HEK293 (cell line): Measurements from ENCODE around the gene SLMAP.

ENCODE experiments used
- CTCF ChIA-PET: fragments of 350-600 bp; formaldehyde crosslinking; extraction: SDS; loops from one replicate; lab custom pipeline; 2021; ENCODE audit warnings: antibody characterized with exemption; lab: Yijun Ruan, JAX
- POLR2A ChIA-PET: fragments of 300-600 bp; formaldehyde crosslinking; extraction: SDS; loops from one replicate; lab custom pipeline; 2020; ENCODE audit warnings: antibody characterized with exemption, inconsistent platforms; lab: Yijun Ruan, JAX
- H3K27ac ChIP-seq: fragments of 200-500 bp; sonication (Bioruptor generic); 2 replicates; pipeline ENCODE4 v1.5.1; 2014; ENCODE audit warnings: low read depth, low read length, control low read depth, inconsistent platforms; ENCODE audit errors: extremely low read depth
- H3K36me3 ChIP-seq, 2 experiments: fragments of 200-500 bp in 1 of 2; sonication (Bioruptor generic) in 1 of 2; 1 replicate in 1 of 2; 2 replicates in 1 of 2; pipeline ENCODE4 v1.5.1; 2014 to 2017; ENCODE audit warnings: inconsistent platforms in 2 of 2, low read length in 2 of 2; ENCODE audit not compliant: control insufficient read depth in 2 of 2, insufficient read depth in 1 of 2
- H3K4me1 ChIP-seq: fragments of 200-500 bp; sonication (Bioruptor generic); 2 replicates; pipeline ENCODE4 v1.5.1; 2014; ENCODE audit warnings: mild to moderate bottlenecking, low read length, inconsistent platforms; ENCODE audit not compliant: control insufficient read depth, insufficient read depth
- H3K4me3 ChIP-seq: 2 replicates; pipeline ENCODE4 v1.5.1; 2011; ENCODE audit warnings: low read depth, mild to moderate bottlenecking, control low read depth, low read length, moderate library complexity
- H3K9me3 ChIP-seq: fragments of 200-500 bp; sonication (Bioruptor generic); 2 replicates; pipeline ENCODE4 v1.5.1; 2014; ENCODE audit warnings: low read depth, low read length, inconsistent platforms; ENCODE audit not compliant: control insufficient read depth, insufficient read depth
- HOXA7 ChIP-seq: sonication (generic); formaldehyde crosslinking; IDR thresholded peaks from 2 replicates; pipeline ENCODE4 v1.8.1; 2022; ENCODE audit warnings: missing genetic modification reagents, borderline replicate concordance
- MYNN ChIP-seq: fragments of 450-650 bp; formaldehyde crosslinking; IDR thresholded peaks from 2 replicates; pipeline ENCODE4 v1.5.1; 2016; ENCODE audit warnings: missing biosample characterization, missing genetic modification characterization, borderline replicate concordance
- OVOL3 ChIP-seq: fragments of 450-650 bp; formaldehyde crosslinking; IDR thresholded peaks from 2 replicates; pipeline ENCODE4 v1.5.1; 2016; ENCODE audit warnings: missing biosample characterization, missing genetic modification characterization
- PBX3 ChIP-seq: sonication (generic); formaldehyde crosslinking; IDR thresholded peaks from 2 replicates; pipeline ENCODE4 v1.8.1; 2022; ENCODE audit warnings: mild to moderate bottlenecking, moderate library complexity, missing genetic modification reagents
- YY1 ChIP-seq: fragments of 450-650 bp; formaldehyde crosslinking; IDR thresholded peaks from 2 replicates; pipeline ENCODE4 v1.5.1; 2018; ENCODE audit warnings: missing biosample characterization, missing genetic modification characterization
- ZBTB44 ChIP-seq: fragments of 450-650 bp; IDR thresholded peaks from 2 replicates; pipeline ENCODE4 v1.5.1; 2018; ENCODE audit warnings: missing biosample characterization, mild to moderate bottlenecking, missing genetic modification characterization
- ZNF16 ChIP-seq: fragments of 450-650 bp; formaldehyde crosslinking; IDR thresholded peaks from 2 replicates; pipeline ENCODE4 v1.5.1; 2016; ENCODE audit warnings: low read depth, missing biosample characterization, missing genetic modification characterization
- ZNF274 ChIP-seq, 2 experiments: fragments of 200-500 bp in 1 of 2; fragments of 450-650 bp in 1 of 2; sonication (Bioruptor generic) in 1 of 2; formaldehyde crosslinking in 1 of 2; IDR thresholded peaks; 2 replicates each; pipeline versions ENCODE4 v1.5.1 to v1.6.1; 2014 to 2016; ENCODE audit warnings: borderline replicate concordance in 1 of 2, inconsistent platforms in 1 of 2, low read length in 1 of 2, missing biosample characterization in 1 of 2, missing genetic modification characterization in 1 of 2
- ZNF335 ChIP-seq: fragments of 450-650 bp; formaldehyde crosslinking; conservative IDR thresholded peaks from 2 replicates; pipeline ENCODE4 v1.5.1; 2016; ENCODE audit warnings: missing biosample characterization, missing genetic modification characterization
- ZNF391 ChIP-seq: fragments of 450-650 bp; formaldehyde crosslinking; IDR thresholded peaks from 2 replicates; pipeline ENCODE4 v1.5.1; 2016; ENCODE audit warnings: low read depth, missing biosample characterization, missing genetic modification characterization, borderline replicate concordance
- ZNF529 ChIP-seq: fragments of 450-650 bp; formaldehyde crosslinking; IDR thresholded peaks from 2 replicates; pipeline ENCODE4 v1.5.1; 2017; ENCODE audit warnings: missing genetic modification characterization, missing biosample characterization; ENCODE audit not compliant: insufficient replicate concordance
- ZNF596 ChIP-seq: fragments of 450-650 bp; IDR thresholded peaks from 2 replicates; pipeline ENCODE4 v1.5.0; 2018; ENCODE audit warnings: missing biosample characterization, mild to moderate bottlenecking, missing genetic modification characterization, moderate library complexity
- ZNF629 ChIP-seq: fragments of 450-650 bp; formaldehyde crosslinking; IDR thresholded peaks from 2 replicates; pipeline ENCODE4 v1.5.1; 2017; ENCODE audit warnings: missing biosample characterization, missing genetic modification characterization
- ZNF645 ChIP-seq: fragments of 450-650 bp; formaldehyde crosslinking; IDR thresholded peaks from 2 replicates; pipeline ENCODE4; 2016; ENCODE audit warnings: missing biosample characterization, missing genetic modification characterization
- ZNF677 ChIP-seq: fragments of 450-650 bp; IDR thresholded peaks from 2 replicates; pipeline ENCODE4 v1.5.0; 2018; ENCODE audit warnings: missing biosample characterization, mild to moderate bottlenecking, missing genetic modification characterization, moderate library complexity
- ZSCAN18 ChIP-seq: fragments of 450-650 bp; formaldehyde crosslinking; IDR thresholded peaks from 2 replicates; pipeline ENCODE4 v1.5.1; 2016; ENCODE audit warnings: missing biosample characterization, missing genetic modification characterization
- ZSCAN30 ChIP-seq: fragments of 450-650 bp; IDR thresholded peaks from 2 replicates; pipeline ENCODE4 v1.5.1; 2018; ENCODE audit warnings: missing biosample characterization, mild to moderate bottlenecking, missing genetic modification characterization, moderate library complexity
- TF ChIP-seq, protein P1 (sequence below): fragments of 450-650 bp; formaldehyde crosslinking; IDR thresholded peaks from 2 replicates; pipeline ENCODE4 v1.5.1; 2017; ENCODE audit warnings: missing biosample characterization, missing genetic modification characterization

The SLMAP gene

DNA sequence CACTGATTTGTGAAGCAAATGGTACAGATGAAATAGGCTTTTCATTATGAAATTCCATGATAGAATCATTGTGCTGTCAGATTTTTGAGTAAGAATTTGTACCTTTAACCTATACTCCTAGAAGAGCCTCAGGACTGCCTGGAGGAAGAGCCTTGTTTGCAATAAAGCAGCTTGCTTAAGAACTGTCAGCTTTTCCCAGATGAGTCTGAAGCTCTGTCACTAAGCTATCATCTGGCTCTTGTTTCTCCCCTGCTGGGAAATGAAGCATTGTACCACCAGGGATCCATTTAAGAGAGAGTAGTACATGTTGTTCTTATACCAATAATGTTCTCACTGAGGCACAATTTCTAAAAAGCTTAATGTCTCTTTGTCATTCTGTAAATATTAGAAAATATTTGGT, 167.0 kb downstream of the SLMAP start:
- no peaks in the 10 kb centered on the region for H3K4me1 ChIP-seq
- ChIA-PET POLR2A (no interaction called here), CTCF (no interaction called here)
- H3K4me3 ChIP-seq = no peak overlapping the region
- no peak overlapping the region for H3K27ac ChIP-seq
- TF ChIP-seq ZBTB44 (tag by site-specific recombination) (no peak), ZNF391 (no peak), ZNF529 (tag by site-specific recombination) (no peak), ZNF596 (tag by site-specific recombination) (no peak), ZNF629 (tag by site-specific recombination) (no peak), ZNF645 (tag by site-specific recombination) (no peak), MYNN (tag by site-specific recombination) (no peak), HOXA7 (no peak), YY1 (tag by site-specific recombination) (no peak), ZSCAN30 (no peak), ZNF274 (IDR thresholded peaks at IDR 0.05; ENCODE audit: low read length) (no peak), ZNF274 (tag by site-specific recombination; IDR thresholded peaks at IDR 0.05; ENCODE audit: borderline replicate concordance) (no peak), ZNF16 (tag by site-specific recombination) (no peak), ZSCAN18 (tag by site-specific recombination) (no peak), ZNF335 (tag by site-specific recombination) (no peak)
- TF ChIP-seq, protein P1, sequence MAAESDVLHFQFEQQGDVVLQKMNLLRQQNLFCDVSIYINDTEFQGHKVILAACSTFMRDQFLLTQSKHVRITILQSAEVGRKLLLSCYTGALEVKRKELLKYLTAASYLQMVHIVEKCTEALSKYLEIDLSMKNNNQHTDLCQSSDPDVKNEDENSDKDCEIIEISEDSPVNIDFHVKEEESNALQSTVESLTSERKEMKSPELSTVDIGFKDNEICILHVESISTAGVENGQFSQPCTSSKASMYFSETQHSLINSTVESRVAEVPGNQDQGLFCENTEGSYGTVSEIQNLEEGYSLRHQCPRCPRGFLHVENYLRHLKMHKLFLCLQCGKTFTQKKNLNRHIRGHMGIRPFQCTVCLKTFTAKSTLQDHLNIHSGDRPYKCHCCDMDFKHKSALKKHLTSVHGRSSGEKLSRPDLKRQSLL (tag by site-specific recombination) = no peak
- H3K9me3 ChIP-seq = no peaks in the 10 kb centered on the region
- H3K36me3 ChIP-seq = peaks cover 0 to 49% of the 10 kb centered on the region in 2 experiments; a peak in 2 of 3 replicates

DNA sequence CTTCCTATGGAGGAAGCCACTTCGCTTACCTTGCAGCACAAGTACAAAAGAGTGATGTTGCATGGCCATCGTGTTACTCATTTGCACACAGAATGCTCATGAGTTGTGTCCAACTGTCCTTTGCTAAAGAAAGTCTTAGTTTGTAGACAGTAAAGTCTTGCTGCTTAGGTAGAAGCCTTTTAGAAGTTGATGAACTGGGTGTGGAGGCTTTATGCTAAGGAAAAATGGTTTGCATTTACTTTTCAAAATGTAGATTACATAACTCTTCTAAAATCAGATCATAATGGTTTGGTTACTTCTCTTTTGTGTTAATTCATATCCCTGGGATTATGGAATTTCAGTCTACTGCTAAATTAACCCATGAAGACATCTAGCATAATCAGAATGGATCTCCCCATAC, 167.6 kb downstream of the SLMAP start:
- no peak for TF ChIP-seq PBX3 (CRISPR knock-in tag)
- TF ChIP-seq OVOL3 = no peak
- no peak for TF ChIP-seq ZNF677 (tag by site-specific recombination)
- no peak overlapping the region for H3K4me3 ChIP-seq
- CTCF ChIA-PET = interaction anchor here (0.8 kb wide), 1 partner anchor 8 kb away, joined by 3 read pairs; no protein-coding TSS in a partner anchor
- H3K27ac ChIP-seq = no peak overlapping the region
- POLR2A ChIA-PET = no interaction called here
- H3K4me1 ChIP-seq = no peaks in the 10 kb centered on the region
- peaks cover 0 to 43% of the 10 kb centered on the region in 2 experiments; a peak in 2 of 3 replicates for H3K36me3 ChIP-seq
- no peaks in the 10 kb centered on the region for H3K9me3 ChIP-seq
